ENCODE measurements around the gene FLAD1. TPM values are rescaled to one million over a fixed set of nuclear protein-coding genes. Genes with fewer than 3 reads are reported as not detected.

The FLAD1 gene
- total RNA-seq, 1 experiment from 2014 or later: 33.4 TPM

- in situ Hi-C loops (cut with HindIII; ENCODE audit: low pct_unique_long_range_greater_than_20kb, low sequenced_read_pairs): no loop called here
- DNase-seq (ENCODE audit: low read depth): no peak
Measured at GRCh38 chr1:155008015-155008941, 25.1 kb downstream of the FLAD1 start.

- DNase-seq (ENCODE audit: low read depth): no peak
- in situ Hi-C loops (cut with HindIII; ENCODE audit: low pct_unique_long_range_greater_than_20kb, low sequenced_read_pairs): no loop called here
Measured at GRCh38 chr1:155009221-155009711, 26.1 kb downstream of the FLAD1 start.

GRCh38 chr1:155009742-155010141, 26.6 kb downstream of the FLAD1 start:
- DNase-seq (ENCODE audit: low read depth): no peak
- in situ Hi-C loops (cut with HindIII; ENCODE audit: low pct_unique_long_range_greater_than_20kb, low sequenced_read_pairs): no loop called here

- DNase-seq (ENCODE audit: low read depth): no peak
- in situ Hi-C loops (cut with HindIII; ENCODE audit: low pct_unique_long_range_greater_than_20kb, low sequenced_read_pairs): no loop called here
Measured at GRCh38 chr1:155010211-155010918, 27.2 kb downstream of the FLAD1 start.

- DNase-seq (ENCODE audit: low read depth): no peak
- in situ Hi-C loops (cut with HindIII; ENCODE audit: low pct_unique_long_range_greater_than_20kb, low sequenced_read_pairs): no loop called here
Measured at GRCh38 chr1:155011004-155011416, 27.9 kb downstream of the FLAD1 start.

GRCh38 chr1:155011437-155012025, 28.4 kb downstream of the FLAD1 start:
- DNase-seq (ENCODE audit: low read depth): no peak
- in situ Hi-C loops (cut with HindIII; ENCODE audit: low pct_unique_long_range_greater_than_20kb, low sequenced_read_pairs): no loop called here

- DNase-seq (ENCODE audit: low read depth): peak; percentile 90
- in situ Hi-C loops (cut with HindIII; ENCODE audit: low pct_unique_long_range_greater_than_20kb, low sequenced_read_pairs): no loop called here
Measured at GRCh38 chr1:155012026-155012546, 28.9 kb downstream of the FLAD1 start.

- in situ Hi-C loops (cut with HindIII; ENCODE audit: low pct_unique_long_range_greater_than_20kb, low sequenced_read_pairs): no loop called here
- DNase-seq (ENCODE audit: low read depth): no peak
Measured at GRCh38 chr1:155012776-155013602, 29.8 kb downstream of the FLAD1 start.

GRCh38 chr1:155013632-155014031, 30.5 kb downstream of the FLAD1 start:
- no peak for DNase-seq (ENCODE audit: low read depth)
- in situ Hi-C loops (cut with HindIII; ENCODE audit: low pct_unique_long_range_greater_than_20kb, low sequenced_read_pairs): no loop called here

- no peak for DNase-seq (ENCODE audit: low read depth)
- in situ Hi-C loops (cut with HindIII; ENCODE audit: low pct_unique_long_range_greater_than_20kb, low sequenced_read_pairs): no loop called here
Measured at GRCh38 chr1:155014709-155015508, 31.8 kb downstream of the FLAD1 start.

GRCh38 chr1:155015527-155016230, 32.5 kb downstream of the FLAD1 start:
- in situ Hi-C loops (cut with HindIII; ENCODE audit: low pct_unique_long_range_greater_than_20kb, low sequenced_read_pairs): no loop called here
- DNase-seq (ENCODE audit: low read depth): no peak

- no peak for DNase-seq (ENCODE audit: low read depth)
- in situ Hi-C loops (cut with HindIII; ENCODE audit: low pct_unique_long_range_greater_than_20kb, low sequenced_read_pairs): no loop called here
Measured at GRCh38 chr1:155016231-155016831, 33.2 kb downstream of the FLAD1 start.

GRCh38 chr1:155017041-155017945, 34.1 kb downstream of the FLAD1 start:
- DNase-seq (ENCODE audit: low read depth): peak; percentile 99
- in situ Hi-C loops (cut with HindIII; ENCODE audit: low pct_unique_long_range_greater_than_20kb, low sequenced_read_pairs): no loop called here

- in situ Hi-C loops (cut with HindIII; ENCODE audit: low pct_unique_long_range_greater_than_20kb, low sequenced_read_pairs): no loop called here
- no peak for DNase-seq (ENCODE audit: low read depth)
Measured at GRCh38 chr1:155017946-155018316, 34.8 kb downstream of the FLAD1 start.

- in situ Hi-C loops (cut with HindIII; ENCODE audit: low pct_unique_long_range_greater_than_20kb, low sequenced_read_pairs): no loop called here
- no peak for DNase-seq (ENCODE audit: low read depth)
Measured at GRCh38 chr1:155018617-155019348, 35.6 kb downstream of the FLAD1 start.
